ENCODE measurements around the gene TCP1. TPM values are rescaled to one million over a fixed set of nuclear protein-coding genes. Genes with fewer than 3 reads are reported as not detected.

TCP1 gene
- total and polyA plus RNA-seq, 9 of the 15 experiments (the other 6 are each of a cell fraction or from before 2014, with no cell fraction given), result 331 to 801 (median 645) TPM

- TF ChIP-seq ZBTB11 (CRISPR knock-in tag; IDR thresholded peaks at IDR 0.05), result peak in 1 of 3 experiments; percentile 5; a peak in 1 of 6 replicates
- TF ChIP-seq VEZF1 (CRISPR knock-in tag; IDR thresholded peaks at IDR 0.05), result peak; percentile 93
- 0 out of 2 replicates have a peak, but pooled peaks have one; percentile 7 for TF ChIP-seq ZNF41 (CRISPR knock-in tag; conservative IDR thresholded peaks at IDR 0.05)
- peak; percentile 100 for TF ChIP-seq NFYB (IDR thresholded peaks at IDR 0.05; ENCODE audit: extremely low read depth, insufficient read length)
- TF ChIP-seq TBL1XR1 (IDR thresholded peaks at IDR 0.05; ENCODE audit: low read length in 2 of 2), result no peak
- no peak for TF ChIP-seq U2AF2 (optimal IDR thresholded peaks at IDR 0.05; ENCODE audit: low read depth, low read length)
- TF ChIP-seq ZSCAN29 (IDR thresholded peaks at IDR 0.05), result 0 out of 2 replicates have a peak, but pooled peaks have one; percentile 40
- no peak for TF ChIP-seq ZNF644 (tag; IDR thresholded peaks at IDR 0.05; ENCODE audit: low read depth)
- no peak for TF ChIP-seq ZNF274 (IDR thresholded peaks at IDR 0.05; ENCODE audit: borderline replicate concordance, low read depth, low read length)
- peak; percentile 55; the same call in 1 of the 2 replicates for TF ChIP-seq ZBTB7A (IDR thresholded peaks at IDR 0.05; ENCODE audit: borderline replicate concordance, control insufficient read depth, low read depth, low read length)
- no peak for TF ChIP-seq XRCC3 (IDR thresholded peaks at IDR 0.05)
- TF ChIP-seq RBBP5 (IDR thresholded peaks at IDR 0.05; ENCODE audit: borderline replicate concordance, insufficient read depth, low read length, poor library complexity, severe bottlenecking), result peak; percentile 43
- TF ChIP-seq SMARCC2 (IDR thresholded peaks at IDR 0.05; ENCODE audit: low read depth), result no peak
- peak; percentile 83; the same call in 1 of the 2 replicates for TF ChIP-seq AFF4 (CRISPR knock-in tag; IDR thresholded peaks at IDR 0.05)
- peak; percentile 98 for TF ChIP-seq MBD2 (IDR thresholded peaks at IDR 0.05; ENCODE audit: borderline replicate concordance, low read depth)
- no peak for TF ChIP-seq RCOR1 (IDR thresholded peaks at IDR 0.05; ENCODE audit: borderline replicate concordance in 1 of 2, low read depth in 2 of 2, low read length in 2 of 2)
- TF ChIP-seq PTTG1 (tag; IDR thresholded peaks at IDR 0.05; ENCODE audit: low read depth), result no peak
- no peak for TF ChIP-seq ZEB2 (IDR thresholded peaks at IDR 0.05)
Measured at GRCh38 chr6:159761873-159762680, 27.3 kb downstream of the TCP1 start, which contains the start of gene ACAT2 (continued).

Measured in K562 (cell line).